Measurements from ENCODE around the gene CTNNA2. TPM values are rescaled to one million over a fixed set of nuclear protein-coding genes. Genes with fewer than 3 reads are reported as not detected.

Gene CTNNA2
- polyA plus RNA-seq, 1 of the 3 experiments (the other 2 are of a cell fraction), result 0.30 TPM

- CTCF ChIA-PET, result no interaction called here
Measured at GRCh38 chr2:79734518-79734917, 221.7 kb downstream of the CTNNA2 start.

DNA sequence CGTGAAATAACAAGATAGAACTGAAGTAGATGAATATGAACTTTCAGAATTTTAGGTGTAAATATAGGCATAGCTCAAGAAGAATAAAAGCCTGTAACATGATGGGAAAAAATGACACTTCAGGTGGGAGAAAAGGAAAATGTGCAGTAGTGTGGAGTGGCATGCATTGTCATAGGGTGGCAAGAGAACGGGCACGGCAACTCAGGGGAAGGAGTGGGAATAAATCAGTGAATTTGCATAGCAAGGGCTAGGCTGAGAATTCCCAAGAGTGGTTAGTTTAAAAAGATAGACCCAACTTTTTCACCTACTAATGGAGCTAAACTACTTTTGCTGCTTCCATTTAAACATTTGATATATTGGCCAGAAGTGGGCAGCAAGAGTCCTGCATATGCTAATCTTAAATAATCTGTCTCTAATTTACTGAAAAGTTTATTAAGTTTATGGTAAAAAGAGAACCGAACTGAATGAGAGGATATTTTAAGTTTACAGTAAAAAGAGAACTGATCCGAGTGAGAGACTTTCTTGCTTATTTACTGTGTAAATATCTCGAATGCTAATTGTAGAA lies 228.1 kb downstream of the CTNNA2 start:
- no peak overlapping the region for H3K4me2 ChIP-seq
- no peaks in the 10 kb centered on the region for H3K27me3 ChIP-seq (ENCODE audit: insufficient read depth)
- no peak overlapping the region for H3K4me3 ChIP-seq (ENCODE audit: low read depth in 2 of 2, low read length in 1 of 2)
- no peaks in the 10 kb centered on the region for H3K9me2 ChIP-seq
- H4K20me1 ChIP-seq (ENCODE audit: insufficient read depth), result no peaks in the 10 kb centered on the region
- no peak overlapping the region for H3K27ac ChIP-seq (ENCODE audit: low read depth in 2 of 2, low read length in 1 of 2)
- POLR2A ChIA-PET, result no interaction called here
- no peaks in the 10 kb centered on the region for H3F3A ChIP-seq (replicated peaks; ENCODE audit: insufficient read depth)
- DNase-seq, result no peak
- H2AFZ ChIP-seq (ENCODE audit: low read depth), result no peak overlapping the region
- no peaks in the 10 kb centered on the region for H3K4me1 ChIP-seq (ENCODE audit: control insufficient read depth in 1 of 2, insufficient read depth in 2 of 2, low read depth in 1 of 2, low read length in 1 of 2)
- H3K9ac ChIP-seq, result no peak overlapping the region
- H3K9me3 ChIP-seq, result no peaks in the 10 kb centered on the region
- H3K79me2 ChIP-seq (ENCODE audit: insufficient read depth), result no peaks in the 10 kb centered on the region
- 43% methylated on average over 6 of the region's 6 CpGs for WGBS (ENCODE audit: low lambda C conversion rate)
- H3K36me3 ChIP-seq (replicated peaks in 1 of 2; ENCODE audit: control insufficient read depth in 1 of 2, insufficient read depth in 2 of 2, low read length in 1 of 2), result no peaks in the 10 kb centered on the region
- CTCF ChIA-PET, result no interaction called here
- TF ChIP-seq GATA2 (CRISPR knock-in tag; IDR thresholded peaks at IDR 0.05) (no peak), YY1 (IDR thresholded peaks at IDR 0.05; ENCODE audit: low read depth) (no peak), ZBTB33 (IDR thresholded peaks at IDR 0.05; ENCODE audit: borderline replicate concordance, low read depth) (no peak), USF2 (IDR thresholded peaks at IDR 0.05; ENCODE audit: borderline replicate concordance, low read depth, low read length) (no peak), RFX5 (IDR thresholded peaks at IDR 0.05; ENCODE audit: low read length) (no peak), SIN3A (IDR thresholded peaks at IDR 0.05; ENCODE audit: borderline replicate concordance, low read depth, low read length) (no peak), ELF1 (IDR thresholded peaks at IDR 0.05) (no peak), SMC3 (IDR thresholded peaks at IDR 0.05; ENCODE audit: low read depth, low read length) (no peak), CHD2 (IDR thresholded peaks at IDR 0.05; ENCODE audit: low read length, partially characterized antibody) (no peak), NRF1 (IDR thresholded peaks at IDR 0.05; ENCODE audit: low read depth, low read length) (no peak), RCOR1 (IDR thresholded peaks at IDR 0.05; ENCODE audit: low read length) (no peak), FOXJ3 (CRISPR knock-in tag; IDR thresholded peaks at IDR 0.05) (no peak), IRF3 (IDR thresholded peaks at IDR 0.05; ENCODE audit: low read depth, low read length) (no peak), MAX (IDR thresholded peaks at IDR 0.05; ENCODE audit: low read depth) (no peak), FOXM1 (IDR thresholded peaks at IDR 0.05; ENCODE audit: low read depth) (no peak), TEAD4 (IDR thresholded peaks at IDR 0.05; ENCODE audit: borderline replicate concordance, insufficient read depth) (no peak)

More at GRCh38 chr2:79734518-79734917, 221.7 kb downstream of the CTNNA2 start:
- WGBS (ENCODE audit: low lambda C conversion rate), result 62% methylated on average over 1 of the region's 1 CpG
- no peaks in the 10 kb centered on the region for H3K4me1 ChIP-seq (ENCODE audit: control insufficient read depth in 1 of 2, insufficient read depth in 2 of 2, low read depth in 1 of 2, low read length in 1 of 2)
- peaks cover 6% of the 10 kb centered on the region; the same call in 1 of the 2 replicates for H3K9me2 ChIP-seq
- H3K4me3 ChIP-seq (ENCODE audit: low read depth in 2 of 2, low read length in 1 of 2), result no peak overlapping the region
- no peaks in the 10 kb centered on the region for H3K36me3 ChIP-seq (replicated peaks in 1 of 2; ENCODE audit: control insufficient read depth in 1 of 2, insufficient read depth in 2 of 2, low read length in 1 of 2)
- POLR2A ChIA-PET, result no interaction called here
- H3K79me2 ChIP-seq (ENCODE audit: insufficient read depth), result no peaks in the 10 kb centered on the region
- H2AFZ ChIP-seq (ENCODE audit: low read depth), result no peak overlapping the region
- TF ChIP-seq USF2 (IDR thresholded peaks at IDR 0.05; ENCODE audit: borderline replicate concordance, low read depth, low read length), result no peak
- TF ChIP-seq YY1 (IDR thresholded peaks at IDR 0.05; ENCODE audit: low read depth), result no peak
- no peak for TF ChIP-seq RXRA (IDR thresholded peaks at IDR 0.05; ENCODE audit: borderline replicate concordance, low read depth)
- TF ChIP-seq RCOR1 (IDR thresholded peaks at IDR 0.05; ENCODE audit: low read length), result no peak
- TF ChIP-seq ELF1 (IDR thresholded peaks at IDR 0.05), result no peak
- no peak overlapping the region for H3K9ac ChIP-seq
- H3K27ac ChIP-seq (ENCODE audit: low read depth in 2 of 2, low read length in 1 of 2), result no peak overlapping the region
- H3K4me2 ChIP-seq, result no peak overlapping the region
- H3K9me3 ChIP-seq, result no peaks in the 10 kb centered on the region
- H3K27me3 ChIP-seq (ENCODE audit: insufficient read depth), result no peaks in the 10 kb centered on the region
- no peaks in the 10 kb centered on the region for H4K20me1 ChIP-seq (ENCODE audit: insufficient read depth)
- H3F3A ChIP-seq (replicated peaks; ENCODE audit: insufficient read depth), result no peaks in the 10 kb centered on the region
- DNase-seq, result no peak

Data from SK-N-SH (cell line).